Keratinocyte (primary cell): ENCODE results near the gene TCFL5. TPM values are rescaled to one million over a fixed set of nuclear protein-coding genes. Genes with fewer than 3 reads are reported as not detected.
"Not testable (repeated sequence)": the region's sequence is repeated elsewhere in the genome, so short reads cannot be mapped to it uniquely, and the experiment has no call there.

Source experiments
- DNase-seq: peaks from one replicate; pipeline ENCODE4 v3.0.0-alpha.2; 2011; ENCODE audit warnings: low read depth, missing footprints, low spot score
- FAIRE-seq: peaks from 2 replicates; lab custom pipeline; 2011; peaks lifted over from hg19 to GRCh38; lab: Jason Lieb, UNC
- H2AFZ ChIP-seq: 2 replicates; pipeline ENCODE4 v1.6.0; 2012; ENCODE audit warnings: low read length, control low read depth, inconsistent platforms; ENCODE audit not compliant: control insufficient read depth
- H3K27ac ChIP-seq: 2 replicates; pipeline ENCODE4 v1.5.1; 2011; ENCODE audit warnings: low read length; ENCODE audit not compliant: control insufficient read depth, insufficient read depth
- H3K27me3 ChIP-seq: 3 replicates; pipeline ENCODE4 v1.6.0; 2011; ENCODE audit warnings: low read length; ENCODE audit not compliant: control insufficient read depth, insufficient read depth; ENCODE audit errors: extremely low read depth
- H3K36me3 ChIP-seq, 2 experiments: 2 replicates in 1 of 2; 3 replicates in 1 of 2; pipeline ENCODE4 v1.5.1; 2011; ENCODE audit warnings: low read length in 2 of 2, mild to moderate bottlenecking in 1 of 2; ENCODE audit not compliant: control insufficient read depth in 2 of 2, insufficient read depth in 2 of 2; ENCODE audit errors: extremely low read depth in 1 of 2
- H3K4me1 ChIP-seq: 3 replicates; pipeline ENCODE4 v1.5.1; 2011; ENCODE audit warnings: low read length; ENCODE audit not compliant: control insufficient read depth, insufficient read depth; ENCODE audit errors: extremely low read depth
- H3K4me2 ChIP-seq: 3 replicates; pipeline ENCODE4 v1.6.0; 2011; ENCODE audit warnings: low read depth, low read length; ENCODE audit not compliant: control insufficient read depth, insufficient read depth; ENCODE audit errors: extremely low read depth
- H3K4me3 ChIP-seq, 3 experiments: fragments of 200-600 bp in 1 of 3; sonication (generic) in 1 of 3; 2 replicates in 2 of 3; 3 replicates in 1 of 3; pipeline ENCODE4 v1.5.1; 2011 to 2016; ENCODE audit warnings: low read length in 3 of 3, mild to moderate bottlenecking in 3 of 3, control low read depth in 2 of 3, inconsistent platforms in 1 of 3, low read depth in 1 of 3, mixed read lengths in 1 of 3, mixed run types in 1 of 3, moderate library complexity in 1 of 3; ENCODE audit not compliant: control insufficient read depth in 2 of 3, insufficient read depth in 2 of 3; ENCODE audit errors: extremely low read depth in 1 of 3
- H3K79me2 ChIP-seq: 2 replicates; pipeline ENCODE4 v1.6.0; 2012; ENCODE audit warnings: low read length; ENCODE audit not compliant: control insufficient read depth, insufficient read depth
- H3K9ac ChIP-seq: 3 replicates; pipeline ENCODE4 v1.6.0; 2011; ENCODE audit warnings: low read length; ENCODE audit not compliant: control insufficient read depth, insufficient read depth; ENCODE audit errors: extremely low read depth
- H3K9me1 ChIP-seq: 3 replicates; pipeline ENCODE4 v1.6.0; 2011; ENCODE audit warnings: low read length; ENCODE audit not compliant: control insufficient read depth, insufficient read depth; ENCODE audit errors: extremely low read depth
- H3K9me3 ChIP-seq: 2 replicates; pipeline ENCODE4 v1.5.1; 2012; ENCODE audit warnings: low read depth, low read length; ENCODE audit not compliant: control insufficient read depth
- H4K20me1 ChIP-seq: 3 replicates; pipeline ENCODE4 v1.6.0; 2011; ENCODE audit warnings: low read length; ENCODE audit not compliant: control insufficient read depth, insufficient read depth; ENCODE audit errors: extremely low read depth
- EZH2 ChIP-seq: IDR thresholded peaks from one replicate; pipeline ENCODE4 v1.6.1; 2012; ENCODE audit warnings: inconsistent platforms, mild to moderate bottlenecking, low read length, moderate library complexity
- dilution Hi-C: fragments of 300-500 bp; cut with MboI; formaldehyde crosslinking; loops from one replicate; pipeline ENCODE4 v1.7.0; 2020; ENCODE audit warnings: low sequenced_read_pairs; ENCODE audit not compliant: extremely low pct_ligation_motif_present
- polyA plus RNA-seq, 5 experiments: library from polyadenylated mRNA; depleted of rRNA in 3 of 5; stranded (reverse) in 3 of 5; stranded (forward) in 1 of 5; unstranded in 1 of 5; fragments of >200 nt; gene quantifications; 1 replicate in 1 of 5; 2 replicates in 3 of 5; 3 replicates in 1 of 5; pipeline versions ENCODE4 v1.2.1 to v1.2.3, GENCODE V29; 2011 to 2012; ENCODE audit warnings: missing spikeins in 2 of 5, low read depth in 1 of 5, low replicate concordance in 1 of 5
- TF ChIP-seq, protein P1 (sequence below), 3 experiments: IDR thresholded peaks in 1 of 3; conservative IDR thresholded peaks in 1 of 3; optimal IDR thresholded peaks in 1 of 3; 2 replicates in 2 of 3; 3 replicates in 1 of 3; pipeline versions ENCODE3 to v1.5.1; 2011; ENCODE audit warnings: low read length in 3 of 3, mild to moderate bottlenecking in 3 of 3, moderate library complexity in 2 of 3, control low read depth in 1 of 3, inconsistent platforms in 1 of 3; ENCODE audit not compliant: insufficient read depth in 2 of 3; ENCODE audit errors: extremely low read depth in 1 of 3

TCFL5 gene
- polyA plus RNA-seq, 1 donor (not counting 4 experiments of a cell fraction or from before 2014, with no cell fraction given), result 14.6 TPM

- DNase-seq, result no peak
- no peak for FAIRE-seq
- H2AFZ ChIP-seq, result no peak overlapping the region
- TF ChIP-seq, protein P1, sequence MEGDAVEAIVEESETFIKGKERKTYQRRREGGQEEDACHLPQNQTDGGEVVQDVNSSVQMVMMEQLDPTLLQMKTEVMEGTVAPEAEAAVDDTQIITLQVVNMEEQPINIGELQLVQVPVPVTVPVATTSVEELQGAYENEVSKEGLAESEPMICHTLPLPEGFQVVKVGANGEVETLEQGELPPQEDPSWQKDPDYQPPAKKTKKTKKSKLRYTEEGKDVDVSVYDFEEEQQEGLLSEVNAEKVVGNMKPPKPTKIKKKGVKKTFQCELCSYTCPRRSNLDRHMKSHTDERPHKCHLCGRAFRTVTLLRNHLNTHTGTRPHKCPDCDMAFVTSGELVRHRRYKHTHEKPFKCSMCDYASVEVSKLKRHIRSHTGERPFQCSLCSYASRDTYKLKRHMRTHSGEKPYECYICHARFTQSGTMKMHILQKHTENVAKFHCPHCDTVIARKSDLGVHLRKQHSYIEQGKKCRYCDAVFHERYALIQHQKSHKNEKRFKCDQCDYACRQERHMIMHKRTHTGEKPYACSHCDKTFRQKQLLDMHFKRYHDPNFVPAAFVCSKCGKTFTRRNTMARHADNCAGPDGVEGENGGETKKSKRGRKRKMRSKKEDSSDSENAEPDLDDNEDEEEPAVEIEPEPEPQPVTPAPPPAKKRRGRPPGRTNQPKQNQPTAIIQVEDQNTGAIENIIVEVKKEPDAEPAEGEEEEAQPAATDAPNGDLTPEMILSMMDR (optimal IDR thresholded peaks at IDR 0.05 in 1 of 3, IDR thresholded peaks at IDR 0.05 in 1 of 3, conservative IDR thresholded peaks at IDR 0.05 in 1 of 3; ENCODE audit: extremely low read depth in 1 of 3, insufficient read depth in 2 of 3, low read length in 3 of 3), result no peak
- TF ChIP-seq EZH2, result no peak
- no peak overlapping the region for H3K4me3 ChIP-seq
- H3K9me3 ChIP-seq, result no peaks in the 10 kb centered on the region
- H3K27me3 ChIP-seq, result no peaks in the 10 kb centered on the region
- H3K9me1 ChIP-seq, result no peaks in the 10 kb centered on the region
- no peak overlapping the region for H3K27ac ChIP-seq
- H3K36me3 ChIP-seq, result peaks cover 23 to 24% of the 10 kb centered on the region in 2 experiments
- dilution Hi-C loops, result no loop called here
- no peak overlapping the region for H3K4me2 ChIP-seq
- no peak overlapping the region for H3K9ac ChIP-seq
- no peaks in the 10 kb centered on the region for H3K4me1 ChIP-seq
- peaks cover 20% of the 10 kb centered on the region for H3K79me2 ChIP-seq
- H4K20me1 ChIP-seq, result no peaks in the 10 kb centered on the region
Observed at GRCh38 chr20:62849431-62849830, 12.2 kb downstream of the TCFL5 start.

- H3K79me2 ChIP-seq, result peaks cover 16% of the 10 kb centered on the region
- H4K20me1 ChIP-seq, FAIRE-seq, DNase-seq, H3K9me3 ChIP-seq, H3K9me1 ChIP-seq, H3K27ac ChIP-seq, H3K4me1 ChIP-seq, H3K4me3 ChIP-seq, H3K27me3 ChIP-seq, H3K9ac ChIP-seq, H2AFZ ChIP-seq, H3K4me2 ChIP-seq, dilution Hi-C loops: not testable (repeated sequence)
- peaks cover 19 to 22% of the 10 kb centered on the region in 2 experiments for H3K36me3 ChIP-seq
Observed at GRCh38 chr20:62848917-62849316, 12.7 kb downstream of the TCFL5 start.
